IPS-20b (cell line): ENCODE measurements around the gene DDAH1.

ENCODE experiments used
- H3K27ac ChIP-seq: one replicate; pipeline ENCODE4 v1.5.1; 2013; ENCODE audit warnings: low read length
- H3K27me3 ChIP-seq: 2 replicates; pipeline ENCODE4 v1.6.1; 2013; ENCODE audit warnings: mild to moderate bottlenecking, low read length, inconsistent platforms; ENCODE audit not compliant: insufficient read depth
- H3K36me3 ChIP-seq: 2 replicates; pipeline ENCODE4 v1.6.1; 2013; ENCODE audit warnings: low read depth, mild to moderate bottlenecking, inconsistent platforms, low read length, moderate library complexity; ENCODE audit not compliant: insufficient read depth
- H3K4me1 ChIP-seq: 2 replicates; pipeline ENCODE4 v1.6.1; 2013; ENCODE audit warnings: mild to moderate bottlenecking, control low read depth, inconsistent platforms, low read length, moderate library complexity; ENCODE audit not compliant: insufficient read depth
- H3K4me3 ChIP-seq: 2 replicates; pipeline ENCODE4 v1.5.1; 2013; ENCODE audit warnings: mild to moderate bottlenecking, low read length, inconsistent platforms
- H3K9ac ChIP-seq: 2 replicates; pipeline ENCODE4 v1.6.1; 2013; ENCODE audit warnings: low read depth, mild to moderate bottlenecking, inconsistent platforms, low read length, moderate library complexity
- H3K9me3 ChIP-seq: 2 replicates; pipeline ENCODE4 v1.6.1; 2013; ENCODE audit warnings: mild to moderate bottlenecking, low read depth, low read length, inconsistent platforms; ENCODE audit not compliant: insufficient read depth

Gene DDAH1

GRCh38 chr1:85319931-85320330, 145.0 kb downstream of the DDAH1 start:
- no peaks in the 10 kb centered on the region for H3K9me3 ChIP-seq
- peaks cover 10% of the 10 kb centered on the region for H3K4me1 ChIP-seq
- no peaks in the 10 kb centered on the region for H3K27me3 ChIP-seq
- H3K36me3 ChIP-seq = no peaks in the 10 kb centered on the region
- no peak overlapping the region for H3K4me3 ChIP-seq
- H3K27ac ChIP-seq = no peak overlapping the region
- H3K9ac ChIP-seq = no peak overlapping the region

- Histone ChIP-seq H3K9me3 (no peaks in the 10 kb centered on the region), H3K9ac (no peak overlapping the region), H3K4me3 (no peak overlapping the region), H3K4me1 (peaks cover 6% of the 10 kb centered on the region), H3K36me3 (no peaks in the 10 kb centered on the region), H3K27me3 (no peaks in the 10 kb centered on the region), H3K27ac (no peak overlapping the region)
These were observed 145.5 kb downstream of the DDAH1 start for GRCh38 chr1:85319491-85319890.

GRCh38 chr1:85318217-85318616, 146.7 kb downstream of the DDAH1 start:
- Histone ChIP-seq H3K9ac (no peak overlapping the region), H3K4me3 (no peak overlapping the region), H3K4me1 (peaks cover 4% of the 10 kb centered on the region; the same call in 1 of the 2 replicates), H3K27ac (no peak overlapping the region), H3K9me3 (no peaks in the 10 kb centered on the region), H3K27me3 (no peaks in the 10 kb centered on the region), H3K36me3 (no peaks in the 10 kb centered on the region)

GRCh38 chr1:85317560-85317959, 147.4 kb downstream of the DDAH1 start:
- Histone ChIP-seq H3K4me1 (peaks cover 4% of the 10 kb centered on the region; the same call in 1 of the 2 replicates), H3K36me3 (no peaks in the 10 kb centered on the region), H3K9me3 (no peaks in the 10 kb centered on the region), H3K4me3 (no peak overlapping the region), H3K9ac (no peak overlapping the region), H3K27ac (no peak overlapping the region), H3K27me3 (no peaks in the 10 kb centered on the region)

GRCh38 chr1:85316321-85316720, 148.6 kb downstream of the DDAH1 start:
- Histone ChIP-seq H3K4me3 (no peak overlapping the region), H3K4me1 (peaks cover 4% of the 10 kb centered on the region; the same call in 1 of the 2 replicates), H3K27ac (no peak overlapping the region), H3K9ac (no peak overlapping the region), H3K9me3 (no peaks in the 10 kb centered on the region), H3K36me3 (no peaks in the 10 kb centered on the region), H3K27me3 (no peaks in the 10 kb centered on the region)

- Histone ChIP-seq H3K9ac (no peak overlapping the region), H3K27ac (no peak overlapping the region), H3K36me3 (no peaks in the 10 kb centered on the region), H3K9me3 (no peaks in the 10 kb centered on the region), H3K4me3 (no peak overlapping the region), H3K27me3 (no peaks in the 10 kb centered on the region), H3K4me1 (peaks cover 4% of the 10 kb centered on the region; the same call in 1 of the 2 replicates)
These were observed 149.2 kb downstream of the DDAH1 start for GRCh38 chr1:85315789-85316188.

- Histone ChIP-seq H3K27me3 (no peaks in the 10 kb centered on the region), H3K36me3 (no peaks in the 10 kb centered on the region), H3K9ac (no peak overlapping the region), H3K4me3 (no peak overlapping the region), H3K4me1 (no peaks in the 10 kb centered on the region; the same call in 1 of the 2 replicates), H3K27ac (no peak overlapping the region), H3K9me3 (no peaks in the 10 kb centered on the region)
These were observed 150.2 kb downstream of the DDAH1 start for GRCh38 chr1:85314726-85315125.

GRCh38 chr1:85313888-85314696, 150.9 kb downstream of the DDAH1 start:
- Histone ChIP-seq H3K9ac (no peak overlapping the region), H3K4me1 (no peaks in the 10 kb centered on the region; the same call in none of the 2 replicates), H3K4me3 (no peak overlapping the region), H3K36me3 (no peaks in the 10 kb centered on the region), H3K27me3 (no peaks in the 10 kb centered on the region), H3K27ac (no peak overlapping the region), H3K9me3 (no peaks in the 10 kb centered on the region)

- no peaks in the 10 kb centered on the region for H3K27me3 ChIP-seq
- no peaks in the 10 kb centered on the region for H3K36me3 ChIP-seq
- H3K27ac ChIP-seq = no peak overlapping the region
- no peaks in the 10 kb centered on the region for H3K9me3 ChIP-seq
- no peak overlapping the region for H3K9ac ChIP-seq
- peaks cover 12% of the 10 kb centered on the region for H3K4me1 ChIP-seq
- no peak overlapping the region for H3K4me3 ChIP-seq
These were observed 153.1 kb downstream of the DDAH1 start for GRCh38 chr1:85311818-85312217.

GRCh38 chr1:85308833-85309350, 156.1 kb downstream of the DDAH1 start:
- no peak overlapping the region for H3K27ac ChIP-seq

GRCh38 chr1:85307987-85308832, 156.7 kb downstream of the DDAH1 start:
- H3K4me3 ChIP-seq = peak overlapping the region; percentile 39
- peaks cover 12% of the 10 kb centered on the region for H3K4me1 ChIP-seq
- H3K9me3 ChIP-seq = no peaks in the 10 kb centered on the region
- no peak overlapping the region for H3K27ac ChIP-seq
- H3K27me3 ChIP-seq = no peaks in the 10 kb centered on the region
- H3K9ac ChIP-seq = peak overlapping the region; percentile 27; the same call in 1 of the 2 replicates
- H3K36me3 ChIP-seq = no peaks in the 10 kb centered on the region

More at GRCh38 chr1:85308833-85309350, 156.1 kb downstream of the DDAH1 start:
- Histone ChIP-seq H3K9ac (no peak overlapping the region), H3K27me3 (no peaks in the 10 kb centered on the region), H3K4me3 (0 out of 2 replicates have a peak overlapping the region, but pooled peaks have one; percentile 25), H3K9me3 (no peaks in the 10 kb centered on the region), H3K4me1 (peaks cover 12% of the 10 kb centered on the region), H3K36me3 (no peaks in the 10 kb centered on the region)
